ENCODE measurements around the gene SMURF2.
"Not testable (repeated sequence)": the region's sequence is repeated elsewhere in the genome, so short reads cannot be mapped to it uniquely, and the experiment has no call there.

The SMURF2 gene

GRCh38 chr17:64628641-64629040 is 33.5 kb downstream of the SMURF2 start:
- no peak for DNase-seq

- DNase-seq = no peak
These were observed 34.3 kb downstream of the SMURF2 start for GRCh38 chr17:64627797-64628196.

GRCh38 chr17:64626827-64627226 is 35.3 kb downstream of the SMURF2 start:
- no peak for DNase-seq

GRCh38 chr17:64625541-64625940 is 36.6 kb downstream of the SMURF2 start:
- no peak for DNase-seq

- no peak for DNase-seq
These were observed 39.0 kb downstream of the SMURF2 start for GRCh38 chr17:64622931-64623654.

- no peak for DNase-seq
These were observed 40.3 kb downstream of the SMURF2 start for GRCh38 chr17:64621772-64622171.

- DNase-seq = no peak
These were observed 43.3 kb downstream of the SMURF2 start for GRCh38 chr17:64618848-64619247.

GRCh38 chr17:64617125-64617780 is 44.9 kb downstream of the SMURF2 start:
- DNase-seq = no peak

- no peak for DNase-seq
These were observed 47.0 kb downstream of the SMURF2 start for GRCh38 chr17:64615028-64615677.

- no peak for DNase-seq
These were observed 47.7 kb downstream of the SMURF2 start for GRCh38 chr17:64614266-64615027.

- DNase-seq = no peak
These were observed 50.7 kb downstream of the SMURF2 start for GRCh38 chr17:64611369-64611768.

- not testable (repeated sequence) for DNase-seq
These were observed 51.9 kb downstream of the SMURF2 start for GRCh38 chr17:64610244-64610643.

GRCh38 chr17:64608571-64608981 is 53.5 kb downstream of the SMURF2 start:
- DNase-seq = no peak

GRCh38 chr17:64607862-64608565 is 54.1 kb downstream of the SMURF2 start:
- DNase-seq = no peak

- not testable (repeated sequence) for DNase-seq
These were observed 57.6 kb downstream of the SMURF2 start for GRCh38 chr17:64604532-64604931.

GRCh38 chr17:64603987-64604386 is 58.1 kb downstream of the SMURF2 start:
- DNase-seq = no peak

GRCh38 chr17:64599827-64600226 is 62.3 kb downstream of the SMURF2 start:
- DNase-seq = no peak

GRCh38 chr17:64599187-64599676 is 62.9 kb downstream of the SMURF2 start:
- DNase-seq = peak; percentile 53

GRCh38 chr17:64598672-64599071 is 63.4 kb downstream of the SMURF2 start:
- DNase-seq = no peak

- DNase-seq = no peak
These were observed 65.1 kb downstream of the SMURF2 start for GRCh38 chr17:64596988-64597387.

GRCh38 chr17:64596439-64596838 is 65.7 kb downstream of the SMURF2 start:
- DNase-seq = no peak

- no peak for DNase-seq
These were observed 70.2 kb downstream of the SMURF2 start for GRCh38 chr17:64591944-64592343.
